ENCODE results near the gene TECPR1. TPM values are rescaled to one million over a fixed set of nuclear protein-coding genes. Genes with fewer than 3 reads are reported as not detected.

The TECPR1 gene
- polyA plus RNA-seq, 1 experiment, result 3.5 TPM

GRCh38 chr7:98291717-98292116 is 39.7 kb upstream of the TECPR1 start:
- DNase-seq (ENCODE audit: low read depth, low spot score), result no peak
- Histone ChIP-seq H3K4me3 (ENCODE audit: low read depth, low read length) (no peak overlapping the region), H3K27ac (ENCODE audit: low read depth, low read length) (peak overlapping the region; percentile 21), H3K9me3 (ENCODE audit: control insufficient read depth, insufficient read depth, low read length) (no peaks in the 10 kb centered on the region; the same call in 1 of the 2 replicates), H3K27me3 (ENCODE audit: control insufficient read depth, insufficient read depth, low read length) (no peaks in the 10 kb centered on the region)
- CTCF ChIA-PET, result no interaction called here
- POLR2A ChIA-PET, result no interaction called here
- TF ChIP-seq CTCF (IDR thresholded peaks at IDR 0.05; ENCODE audit: low read depth, low read length), result peak; percentile 16; the same call in 1 of the 2 replicates

GRCh38 chr7:98289333-98289875 is 37.4 kb upstream of the TECPR1 start:
- ChIA-PET POLR2A (no interaction called here), CTCF (interaction anchor here (0.7 kb wide), 1 partner anchor 64 kb away, joined by 7 read pairs; no protein-coding TSS in a partner anchor)
- Histone ChIP-seq H3K9me3 (ENCODE audit: control insufficient read depth, insufficient read depth, low read length) (no peaks in the 10 kb centered on the region; the same call in 1 of the 2 replicates), H3K4me3 (ENCODE audit: low read depth, low read length) (no peak overlapping the region), H3K27me3 (ENCODE audit: control insufficient read depth, insufficient read depth, low read length) (no peaks in the 10 kb centered on the region), H3K27ac (ENCODE audit: low read depth, low read length) (peak overlapping the region; percentile 21)
- TF ChIP-seq CTCF (IDR thresholded peaks at IDR 0.05; ENCODE audit: low read depth, low read length), result no peak
- no peak for DNase-seq (ENCODE audit: low read depth, low spot score)

DNA sequence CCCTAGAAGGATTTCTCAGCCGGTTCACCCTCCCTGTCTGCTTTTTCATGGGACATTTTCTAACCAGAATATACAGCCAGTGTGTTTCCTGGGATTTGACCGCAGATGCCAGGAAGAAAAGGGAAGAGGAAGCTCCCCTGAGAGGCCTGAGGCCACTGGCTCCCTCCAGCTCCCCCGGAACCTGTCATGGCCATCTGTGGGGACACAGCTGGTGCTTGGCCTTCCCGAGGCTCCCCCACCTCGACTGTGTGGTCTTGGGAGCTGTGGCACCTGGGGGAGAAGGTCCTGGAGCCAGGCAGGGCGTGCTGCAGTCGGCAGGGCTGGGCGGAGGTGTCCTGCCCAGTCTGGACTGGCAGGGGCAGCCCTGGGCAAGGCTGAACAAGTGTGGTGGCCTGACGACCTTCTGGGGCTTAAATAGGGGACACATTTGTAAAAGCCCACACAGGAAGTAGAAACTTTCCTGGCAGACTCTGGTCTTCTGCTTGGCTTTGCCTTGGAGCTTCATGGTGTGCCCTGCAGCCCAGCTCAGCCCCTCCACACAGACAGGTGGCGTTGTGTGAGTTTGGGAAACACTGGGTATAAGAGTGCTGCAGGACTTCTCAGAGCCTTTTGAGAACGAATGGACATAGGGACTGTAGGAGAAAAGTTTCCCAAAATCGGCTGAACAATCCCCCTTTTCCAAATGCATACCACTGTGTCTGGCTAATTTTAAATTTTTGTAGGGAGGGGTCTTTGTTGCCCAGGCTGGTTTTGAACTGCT is 36.2 kb upstream of the TECPR1 start:
- DNase-seq (ENCODE audit: low read depth, low spot score), result no peak
- CTCF ChIA-PET, result no interaction called here
- TF ChIP-seq CTCF (IDR thresholded peaks at IDR 0.05; ENCODE audit: low read depth, low read length), result no peak
- no peak overlapping the region for H3K4me3 ChIP-seq (ENCODE audit: low read depth, low read length)
- no peaks in the 10 kb centered on the region for H3K27me3 ChIP-seq (ENCODE audit: control insufficient read depth, insufficient read depth, low read length)
- H3K27ac ChIP-seq (ENCODE audit: low read depth, low read length), result no peak overlapping the region
- POLR2A ChIA-PET, result no interaction called here
- no peaks in the 10 kb centered on the region; the same call in 1 of the 2 replicates for H3K9me3 ChIP-seq (ENCODE audit: control insufficient read depth, insufficient read depth, low read length)

DNA sequence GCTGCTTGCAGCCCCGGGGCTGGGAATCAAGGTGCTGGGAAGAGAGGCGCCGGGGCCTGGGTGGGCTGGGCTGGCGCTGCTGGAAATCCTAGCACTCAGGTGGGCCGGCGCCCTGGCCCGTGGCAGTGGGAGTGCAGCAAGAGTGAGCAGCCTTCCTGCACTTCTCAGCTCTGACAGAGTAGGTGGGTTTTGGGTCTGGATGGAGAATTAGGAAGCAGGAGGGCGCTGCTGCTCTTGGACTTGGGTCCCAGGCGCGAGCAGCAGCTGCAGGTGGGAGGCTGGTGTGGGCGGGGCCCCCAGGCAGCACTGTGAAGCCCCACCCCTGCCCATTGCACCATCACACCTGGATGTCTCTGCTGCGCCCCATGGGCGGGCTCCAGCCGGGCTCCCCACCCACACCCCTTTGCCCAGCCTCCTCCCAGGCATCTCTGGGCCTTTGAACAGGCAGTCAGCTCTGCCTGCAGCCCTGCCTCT is 35.5 kb upstream of the TECPR1 start:
- ChIA-PET CTCF (no interaction called here), POLR2A (no interaction called here)
- DNase-seq (ENCODE audit: low read depth, low spot score), result no peak
- Histone ChIP-seq H3K27ac (ENCODE audit: low read depth, low read length) (no peak overlapping the region), H3K27me3 (ENCODE audit: control insufficient read depth, insufficient read depth, low read length) (no peaks in the 10 kb centered on the region), H3K4me3 (ENCODE audit: low read depth, low read length) (no peak overlapping the region), H3K9me3 (ENCODE audit: control insufficient read depth, insufficient read depth, low read length) (no peaks in the 10 kb centered on the region; the same call in 1 of the 2 replicates)
- no peak for TF ChIP-seq CTCF (IDR thresholded peaks at IDR 0.05; ENCODE audit: low read depth, low read length)

All from AG04450 (cell line).